Panc1 (cell line): ENCODE results near the gene ATP10D. TPM values are rescaled to one million over a fixed set of nuclear protein-coding genes. Genes with fewer than 3 reads are reported as not detected.

Experiments
- ATAC-seq: fragments of 200-7000 bp; cut with Tn5 transposase; 2 replicates; pipeline ENCODE4 v1.9.1; 2020; ENCODE audit warnings: mild to moderate bottlenecking, moderate library complexity
- BruUV-seq: library from RNA; stranded (reverse); fragments of 400-500 nt; replicated peaks from 2 replicates; lab custom pipeline; 2021; lab: Mats Ljungman, UMichigan
- CTCF ChIA-PET: fragments of 300-600 bp; sonication (Branson Sonifier 250); formaldehyde crosslinking; loops from one replicate; lab custom pipeline; 2022; ENCODE audit warnings: antibody characterized with exemption; lab: Charles Lee
- POLR2A ChIA-PET: fragments of 300-600 bp; sonication (Branson Sonifier 250); formaldehyde crosslinking; loops from one replicate; lab custom pipeline; 2022; ENCODE audit warnings: antibody characterized with exemption; lab: Charles Lee
- DNase-seq: peaks from one replicate; pipeline ENCODE4 v3.0.0-alpha.2; 2010; ENCODE audit warnings: low read depth, low spot score
- H3K27ac ChIP-seq: 2 replicates; pipeline ENCODE4 v1.5.1; 2011; ENCODE audit warnings: mild to moderate bottlenecking, low read length, inconsistent platforms
- H3K27me3 ChIP-seq: fragments of 200-500 bp; sonication (Bioruptor generic); 2 replicates; pipeline ENCODE4 v1.6.0; 2014; ENCODE audit warnings: low read length, inconsistent platforms; ENCODE audit not compliant: control insufficient read depth, insufficient read depth
- H3K36me3 ChIP-seq: fragments of 200-500 bp; sonication (Bioruptor generic); 2 replicates; pipeline ENCODE4 v1.5.1; 2014; ENCODE audit warnings: inconsistent platforms, mild to moderate bottlenecking, low read length, moderate library complexity; ENCODE audit not compliant: control insufficient read depth, insufficient read depth
- H3K4me1 ChIP-seq: 2 replicates; pipeline ENCODE4 v1.5.1; 2011; ENCODE audit warnings: inconsistent platforms, mild to moderate bottlenecking, low read length, moderate library complexity; ENCODE audit not compliant: control insufficient read depth, insufficient read depth
- H3K4me3 ChIP-seq, 2 experiments: 2 replicates each; pipeline ENCODE4 v1.5.1; 2011 to 2012; ENCODE audit warnings: low read depth in 2 of 2, low read length in 2 of 2, mild to moderate bottlenecking in 2 of 2, inconsistent platforms in 1 of 2, moderate library complexity in 1 of 2
- H3K9me3 ChIP-seq: fragments of 200-500 bp; sonication (Bioruptor generic); 2 replicates; pipeline ENCODE4 v1.5.1; 2014; ENCODE audit warnings: low read depth, mild to moderate bottlenecking, inconsistent platforms, low read length, moderate library complexity; ENCODE audit not compliant: control insufficient read depth, insufficient read depth
- POLR2AphosphoS5 ChIP-seq: IDR thresholded peaks from 2 replicates; pipeline ENCODE4 v1.6.1; 2012; ENCODE audit warnings: mild to moderate bottlenecking, low read depth, low read length, moderate library complexity
- SIN3A ChIP-seq: IDR thresholded peaks from 2 replicates; pipeline ENCODE4 v1.6.1; 2012; ENCODE audit warnings: low read depth, mild to moderate bottlenecking, low read length, moderate library complexity, borderline replicate concordance; ENCODE audit not compliant: insufficient read depth
- TCF7L2 ChIP-seq: IDR thresholded peaks from 2 replicates; pipeline ENCODE4 v1.6.1; 2011; ENCODE audit warnings: mild to moderate bottlenecking, low read depth, low read length, inconsistent platforms
- in situ Hi-C: cut with HindIII; loops from 2 replicates; pipeline ENCODE4 v1.10.0; 2016; ENCODE audit warnings: low sequenced_read_pairs, low pct_unique_long_range_greater_than_20kb
- intact Hi-C: fragments of 100-400 bp; cut with micrococcal nuclease; formaldehyde crosslinking; loops from one replicate; pipeline ENCODE4 v1.10.0; 2022; ENCODE audit not compliant: unreplicated experiment
- total RNA-seq: library from RNA; stranded (reverse); gene quantifications from one replicate; pipeline ENCODE4 v1.2.1, GENCODE V29; 2021; ENCODE audit not compliant: unreplicated experiment
- TF ChIP-seq, protein P1 (sequence below): fragments of 450-650 bp; IDR thresholded peaks from 2 replicates; pipeline ENCODE4 v1.5.1; 2017; ENCODE audit warnings: mild to moderate bottlenecking
- TF ChIP-seq, protein P2 (sequence below), 2 experiments: IDR thresholded peaks; 2 replicates each; pipeline ENCODE4 v1.6.1; 2011 to 2012; ENCODE audit warnings: low read depth in 2 of 2, control low read depth in 1 of 2, low read length in 1 of 2, mild to moderate bottlenecking in 1 of 2, moderate library complexity in 1 of 2; ENCODE audit not compliant: insufficient read depth in 1 of 2

ATP10D gene
- total RNA-seq, 1 experiment from 2014 or later = 13.9 TPM

DNA sequence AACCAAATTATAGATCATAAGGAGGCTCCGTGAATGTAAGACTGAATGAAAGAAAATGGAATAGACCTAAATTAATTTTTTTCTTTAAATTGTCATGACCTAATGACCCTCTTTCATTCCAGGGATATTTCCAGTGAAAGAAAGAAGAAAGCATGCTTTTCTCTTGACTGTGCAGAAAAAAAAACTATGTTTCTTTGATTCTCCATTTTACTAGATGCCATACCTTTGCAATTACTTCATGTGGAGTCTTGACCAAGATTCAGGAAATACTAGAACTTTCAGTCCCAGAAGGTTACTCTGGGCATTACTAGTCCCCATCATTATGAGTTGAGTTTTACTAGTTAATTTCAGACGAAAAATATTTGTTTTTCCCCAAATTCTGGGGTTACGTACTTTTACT, 15.1 kb upstream of the ATP10D start:
- Histone ChIP-seq H3K9me3 (no peaks in the 10 kb centered on the region), H3K4me1 (no peaks in the 10 kb centered on the region), H3K27me3 (no peaks in the 10 kb centered on the region; the same call in 1 of the 2 replicates), H3K36me3 (no peaks in the 10 kb centered on the region), H3K4me3 (no peak overlapping the region), H3K27ac (no peak overlapping the region)
- ChIA-PET POLR2A (no interaction called here), CTCF (no interaction called here)
- in situ Hi-C loops (no loop called here), intact Hi-C loops (no loop called here)
- ATAC-seq (no peak), DNase-seq (no peak)
- BruUV-seq = no TSS peak
- no peak for TF ChIP-seq SIN3A
- no peak for TF ChIP-seq TCF7L2
- TF ChIP-seq, protein P1, sequence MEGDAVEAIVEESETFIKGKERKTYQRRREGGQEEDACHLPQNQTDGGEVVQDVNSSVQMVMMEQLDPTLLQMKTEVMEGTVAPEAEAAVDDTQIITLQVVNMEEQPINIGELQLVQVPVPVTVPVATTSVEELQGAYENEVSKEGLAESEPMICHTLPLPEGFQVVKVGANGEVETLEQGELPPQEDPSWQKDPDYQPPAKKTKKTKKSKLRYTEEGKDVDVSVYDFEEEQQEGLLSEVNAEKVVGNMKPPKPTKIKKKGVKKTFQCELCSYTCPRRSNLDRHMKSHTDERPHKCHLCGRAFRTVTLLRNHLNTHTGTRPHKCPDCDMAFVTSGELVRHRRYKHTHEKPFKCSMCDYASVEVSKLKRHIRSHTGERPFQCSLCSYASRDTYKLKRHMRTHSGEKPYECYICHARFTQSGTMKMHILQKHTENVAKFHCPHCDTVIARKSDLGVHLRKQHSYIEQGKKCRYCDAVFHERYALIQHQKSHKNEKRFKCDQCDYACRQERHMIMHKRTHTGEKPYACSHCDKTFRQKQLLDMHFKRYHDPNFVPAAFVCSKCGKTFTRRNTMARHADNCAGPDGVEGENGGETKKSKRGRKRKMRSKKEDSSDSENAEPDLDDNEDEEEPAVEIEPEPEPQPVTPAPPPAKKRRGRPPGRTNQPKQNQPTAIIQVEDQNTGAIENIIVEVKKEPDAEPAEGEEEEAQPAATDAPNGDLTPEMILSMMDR = no peak
- no peak for TF ChIP-seq POLR2AphosphoS5
- TF ChIP-seq, protein P2, sequence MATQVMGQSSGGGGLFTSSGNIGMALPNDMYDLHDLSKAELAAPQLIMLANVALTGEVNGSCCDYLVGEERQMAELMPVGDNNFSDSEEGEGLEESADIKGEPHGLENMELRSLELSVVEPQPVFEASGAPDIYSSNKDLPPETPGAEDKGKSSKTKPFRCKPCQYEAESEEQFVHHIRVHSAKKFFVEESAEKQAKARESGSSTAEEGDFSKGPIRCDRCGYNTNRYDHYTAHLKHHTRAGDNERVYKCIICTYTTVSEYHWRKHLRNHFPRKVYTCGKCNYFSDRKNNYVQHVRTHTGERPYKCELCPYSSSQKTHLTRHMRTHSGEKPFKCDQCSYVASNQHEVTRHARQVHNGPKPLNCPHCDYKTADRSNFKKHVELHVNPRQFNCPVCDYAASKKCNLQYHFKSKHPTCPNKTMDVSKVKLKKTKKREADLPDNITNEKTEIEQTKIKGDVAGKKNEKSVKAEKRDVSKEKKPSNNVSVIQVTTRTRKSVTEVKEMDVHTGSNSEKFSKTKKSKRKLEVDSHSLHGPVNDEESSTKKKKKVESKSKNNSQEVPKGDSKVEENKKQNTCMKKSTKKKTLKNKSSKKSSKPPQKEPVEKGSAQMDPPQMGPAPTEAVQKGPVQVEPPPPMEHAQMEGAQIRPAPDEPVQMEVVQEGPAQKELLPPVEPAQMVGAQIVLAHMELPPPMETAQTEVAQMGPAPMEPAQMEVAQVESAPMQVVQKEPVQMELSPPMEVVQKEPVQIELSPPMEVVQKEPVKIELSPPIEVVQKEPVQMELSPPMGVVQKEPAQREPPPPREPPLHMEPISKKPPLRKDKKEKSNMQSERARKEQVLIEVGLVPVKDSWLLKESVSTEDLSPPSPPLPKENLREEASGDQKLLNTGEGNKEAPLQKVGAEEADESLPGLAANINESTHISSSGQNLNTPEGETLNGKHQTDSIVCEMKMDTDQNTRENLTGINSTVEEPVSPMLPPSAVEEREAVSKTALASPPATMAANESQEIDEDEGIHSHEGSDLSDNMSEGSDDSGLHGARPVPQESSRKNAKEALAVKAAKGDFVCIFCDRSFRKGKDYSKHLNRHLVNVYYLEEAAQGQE (IDR thresholded peaks at IDR 0.05; ENCODE audit: insufficient read depth in 1 of 2, low read depth in 2 of 2, low read length in 1 of 2) = no peak

DNA sequence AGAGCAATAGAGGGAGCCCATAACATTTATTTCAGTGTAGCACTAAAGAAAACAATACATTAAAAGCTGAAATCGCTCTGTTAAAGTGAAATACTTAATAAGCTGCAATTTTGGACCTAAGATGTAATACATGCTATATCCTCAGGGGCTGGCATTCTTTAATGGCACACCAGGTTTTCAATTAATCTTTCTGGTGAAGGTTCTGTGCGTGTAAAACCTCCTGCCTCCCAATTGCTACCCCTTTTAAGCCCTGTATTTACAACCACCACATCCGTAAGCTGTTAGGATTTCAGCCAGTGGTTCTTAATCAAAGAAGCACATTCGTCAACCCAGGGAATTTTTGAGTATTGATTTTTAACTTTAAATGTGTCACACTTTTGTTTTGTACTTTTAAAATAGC, 14.0 kb upstream of the ATP10D start:
- POLR2A ChIA-PET = no interaction called here
- CTCF ChIA-PET = no interaction called here
- Histone ChIP-seq H3K27ac (no peak overlapping the region), H3K27me3 (no peaks in the 10 kb centered on the region; the same call in 1 of the 2 replicates), H3K9me3 (no peaks in the 10 kb centered on the region), H3K4me1 (no peaks in the 10 kb centered on the region), H3K36me3 (no peaks in the 10 kb centered on the region), H3K4me3 (no peak overlapping the region)
- BruUV-seq = no TSS peak
- TF ChIP-seq, protein P2 (IDR thresholded peaks at IDR 0.05; ENCODE audit: insufficient read depth in 1 of 2, low read depth in 2 of 2, low read length in 1 of 2) = no peak
- no peak for ATAC-seq
- intact Hi-C loops (no loop called here), in situ Hi-C loops (no loop called here)
- DNase-seq = no peak
